C1 segment of cervical spinal cord (tissue), 14 donors: ENCODE measurements around the gene NTM.

ENCODE experiments used
- DNase-seq, 14 donors: peaks; one replicate each; lab custom pipeline; 2025; lab: John Stamatoyannopoulos, UW

Gene NTM

GRCh38 chr11:131811383-131811782 lies 441.0 kb downstream of the NTM start:
- no peak for DNase-seq

- DNase-seq, result peak in 2 of 14 donors; percentile 6 to 11
These were observed 443.7 kb downstream of the NTM start for GRCh38 chr11:131814108-131814507.

- no peak for DNase-seq
These were observed 445.2 kb downstream of the NTM start for GRCh38 chr11:131815590-131815989.

- no peak for DNase-seq
These were observed 445.6 kb downstream of the NTM start for GRCh38 chr11:131816051-131816450.

GRCh38 chr11:131817687-131818188 lies 447.3 kb downstream of the NTM start:
- no peak for DNase-seq

- no peak for DNase-seq
These were observed 449.4 kb downstream of the NTM start for GRCh38 chr11:131819865-131820264.

GRCh38 chr11:131822506-131822905 lies 452.1 kb downstream of the NTM start:
- DNase-seq, result no peak

GRCh38 chr11:131823772-131824171 lies 453.4 kb downstream of the NTM start:
- DNase-seq, result no peak

GRCh38 chr11:131824771-131825170 lies 454.4 kb downstream of the NTM start:
- DNase-seq, result no peak

- no peak for DNase-seq
These were observed 457.0 kb downstream of the NTM start for GRCh38 chr11:131827430-131827829.

GRCh38 chr11:131829725-131830124 lies 459.3 kb downstream of the NTM start:
- DNase-seq, result no peak

- no peak for DNase-seq
These were observed 461.7 kb downstream of the NTM start for GRCh38 chr11:131832079-131832478.

- DNase-seq, result no peak
These were observed 463.0 kb downstream of the NTM start for GRCh38 chr11:131833366-131833765.

GRCh38 chr11:131837562-131837961 lies 467.1 kb downstream of the NTM start:
- DNase-seq, result no peak

GRCh38 chr11:131838016-131838415 lies 467.6 kb downstream of the NTM start:
- DNase-seq, result no peak

- DNase-seq, result no peak
These were observed 468.9 kb downstream of the NTM start for GRCh38 chr11:131839326-131839725.

- no peak for DNase-seq
These were observed 470.1 kb downstream of the NTM start for GRCh38 chr11:131840545-131840944.

- no peak for DNase-seq
These were observed 470.6 kb downstream of the NTM start for GRCh38 chr11:131841028-131841427.

- DNase-seq, result no peak
These were observed 471.7 kb downstream of the NTM start for GRCh38 chr11:131841925-131842635.

- no peak for DNase-seq
These were observed 474.8 kb downstream of the NTM start for GRCh38 chr11:131845255-131845654.

GRCh38 chr11:131849485-131849884 lies 479.1 kb downstream of the NTM start:
- no peak for DNase-seq

- DNase-seq, result no peak
These were observed 480.1 kb downstream of the NTM start for GRCh38 chr11:131850507-131850906.

- DNase-seq, result peak in 2 of 14 donors; percentile 31 to 32
These were observed 481.7 kb downstream of the NTM start for GRCh38 chr11:131851964-131852755.
